ENCODE results near the gene CCP110.
"Not testable (repeated sequence)": the region's sequence is repeated elsewhere in the genome, so short reads cannot be mapped to it uniquely, and the experiment has no call there.

DNA sequence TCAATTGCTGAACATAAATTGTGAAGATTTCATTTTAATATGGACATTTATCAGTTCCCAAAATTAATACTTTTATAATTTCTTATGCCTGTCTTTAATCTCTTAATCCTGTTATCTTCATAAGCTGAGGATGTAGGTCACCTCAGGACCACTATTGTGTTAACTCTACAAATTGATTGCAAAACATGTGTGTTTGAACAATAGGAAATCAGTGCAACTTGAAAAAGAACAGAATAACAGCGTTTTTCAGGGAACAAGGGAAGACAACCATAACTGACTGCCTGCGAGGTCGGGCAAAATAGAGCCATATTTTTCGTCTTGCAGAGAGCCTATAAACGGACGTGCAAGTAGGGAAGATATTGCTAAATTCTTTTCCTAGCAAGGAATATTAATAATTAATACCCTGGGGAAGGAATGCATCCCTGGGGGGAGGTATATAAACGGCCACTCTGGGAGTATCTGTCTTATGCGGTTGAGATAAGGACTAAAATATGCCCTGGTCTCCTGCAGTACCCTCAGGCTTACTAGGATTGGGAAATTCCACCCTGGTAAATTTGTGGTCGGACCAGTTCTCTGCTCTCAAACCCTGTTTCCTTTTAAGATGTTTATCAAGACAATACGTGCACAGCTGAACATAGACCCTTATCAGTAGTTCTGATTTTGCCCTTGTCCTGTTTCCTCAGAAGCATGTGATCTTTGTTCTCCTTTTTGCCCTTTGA is 19.7 kb downstream of the CCP110 start:
- TF ChIP-seq, protein P1, sequence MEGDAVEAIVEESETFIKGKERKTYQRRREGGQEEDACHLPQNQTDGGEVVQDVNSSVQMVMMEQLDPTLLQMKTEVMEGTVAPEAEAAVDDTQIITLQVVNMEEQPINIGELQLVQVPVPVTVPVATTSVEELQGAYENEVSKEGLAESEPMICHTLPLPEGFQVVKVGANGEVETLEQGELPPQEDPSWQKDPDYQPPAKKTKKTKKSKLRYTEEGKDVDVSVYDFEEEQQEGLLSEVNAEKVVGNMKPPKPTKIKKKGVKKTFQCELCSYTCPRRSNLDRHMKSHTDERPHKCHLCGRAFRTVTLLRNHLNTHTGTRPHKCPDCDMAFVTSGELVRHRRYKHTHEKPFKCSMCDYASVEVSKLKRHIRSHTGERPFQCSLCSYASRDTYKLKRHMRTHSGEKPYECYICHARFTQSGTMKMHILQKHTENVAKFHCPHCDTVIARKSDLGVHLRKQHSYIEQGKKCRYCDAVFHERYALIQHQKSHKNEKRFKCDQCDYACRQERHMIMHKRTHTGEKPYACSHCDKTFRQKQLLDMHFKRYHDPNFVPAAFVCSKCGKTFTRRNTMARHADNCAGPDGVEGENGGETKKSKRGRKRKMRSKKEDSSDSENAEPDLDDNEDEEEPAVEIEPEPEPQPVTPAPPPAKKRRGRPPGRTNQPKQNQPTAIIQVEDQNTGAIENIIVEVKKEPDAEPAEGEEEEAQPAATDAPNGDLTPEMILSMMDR (IDR thresholded peaks at IDR 0.05) = not testable (repeated sequence)
- TF ChIP-seq REST (IDR thresholded peaks at IDR 0.05; ENCODE audit: insufficient read depth in 1 of 2, low read depth in 2 of 2, low read length in 1 of 2); SIN3A (IDR thresholded peaks at IDR 0.05; ENCODE audit: borderline replicate concordance, insufficient read depth, low read depth, low read length): not testable (repeated sequence)
